ENCODE results near the gene PDE9A. TPM values are rescaled to one million over a fixed set of nuclear protein-coding genes. Genes with fewer than 3 reads are reported as not detected.

The PDE9A gene
- total RNA-seq, 4 donors from 2014 or later: 2.9 to 16.9 (median 7.0) TPM

DNA sequence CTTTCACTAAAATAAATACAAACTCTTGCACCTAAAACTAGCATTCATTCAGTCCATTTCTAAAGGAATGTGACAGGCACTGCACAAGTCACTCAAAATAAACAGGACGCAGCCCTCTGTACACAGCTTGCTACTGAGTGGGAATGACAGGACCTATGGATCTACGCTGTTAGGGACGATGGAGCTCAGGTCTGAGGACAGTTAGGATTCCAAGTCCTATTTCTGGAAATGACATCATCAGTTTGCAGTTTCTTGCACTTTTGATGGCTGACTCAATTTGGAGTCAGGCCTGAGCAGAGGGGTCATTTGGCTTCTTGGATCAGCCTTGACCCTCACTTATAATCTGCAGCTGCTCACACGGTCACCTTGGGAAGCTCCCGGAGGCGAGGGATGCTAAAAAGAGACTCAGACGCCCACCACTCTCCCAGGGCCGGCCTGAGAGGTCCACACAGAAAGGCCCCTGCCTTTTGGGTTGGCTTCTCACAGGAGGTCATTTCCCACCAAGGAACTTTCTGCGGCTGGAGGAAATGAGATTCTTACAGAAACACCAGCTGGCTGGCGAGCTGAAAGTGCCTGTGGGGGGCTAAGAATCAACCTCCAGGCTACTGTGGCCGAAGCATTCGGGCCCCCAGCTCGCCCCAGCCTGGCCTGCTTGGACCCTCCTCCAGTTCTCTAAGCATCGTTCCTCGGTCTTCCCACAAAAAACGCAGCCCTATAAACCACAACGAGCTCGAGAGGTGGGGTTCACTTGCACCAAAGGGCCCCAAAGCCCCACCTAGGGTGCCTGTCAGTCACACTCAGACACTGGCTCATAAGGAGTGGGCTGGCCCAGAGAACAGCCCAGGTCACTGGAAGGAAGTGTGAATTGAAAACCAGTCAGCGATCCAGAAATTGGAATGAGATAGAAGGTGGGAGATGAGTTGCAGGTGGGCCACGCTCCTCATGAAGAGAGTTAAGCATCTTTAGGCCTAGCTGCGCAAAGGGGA is 8.9 kb upstream of the PDE9A start:
- ATAC-seq (ENCODE audit: low FRiP score): no peak
- no peak for DNase-seq (ENCODE audit: low spot score)
- TF ChIP-seq, protein P1, sequence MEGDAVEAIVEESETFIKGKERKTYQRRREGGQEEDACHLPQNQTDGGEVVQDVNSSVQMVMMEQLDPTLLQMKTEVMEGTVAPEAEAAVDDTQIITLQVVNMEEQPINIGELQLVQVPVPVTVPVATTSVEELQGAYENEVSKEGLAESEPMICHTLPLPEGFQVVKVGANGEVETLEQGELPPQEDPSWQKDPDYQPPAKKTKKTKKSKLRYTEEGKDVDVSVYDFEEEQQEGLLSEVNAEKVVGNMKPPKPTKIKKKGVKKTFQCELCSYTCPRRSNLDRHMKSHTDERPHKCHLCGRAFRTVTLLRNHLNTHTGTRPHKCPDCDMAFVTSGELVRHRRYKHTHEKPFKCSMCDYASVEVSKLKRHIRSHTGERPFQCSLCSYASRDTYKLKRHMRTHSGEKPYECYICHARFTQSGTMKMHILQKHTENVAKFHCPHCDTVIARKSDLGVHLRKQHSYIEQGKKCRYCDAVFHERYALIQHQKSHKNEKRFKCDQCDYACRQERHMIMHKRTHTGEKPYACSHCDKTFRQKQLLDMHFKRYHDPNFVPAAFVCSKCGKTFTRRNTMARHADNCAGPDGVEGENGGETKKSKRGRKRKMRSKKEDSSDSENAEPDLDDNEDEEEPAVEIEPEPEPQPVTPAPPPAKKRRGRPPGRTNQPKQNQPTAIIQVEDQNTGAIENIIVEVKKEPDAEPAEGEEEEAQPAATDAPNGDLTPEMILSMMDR (IDR thresholded peaks at IDR 0.05): no peak

DNA sequence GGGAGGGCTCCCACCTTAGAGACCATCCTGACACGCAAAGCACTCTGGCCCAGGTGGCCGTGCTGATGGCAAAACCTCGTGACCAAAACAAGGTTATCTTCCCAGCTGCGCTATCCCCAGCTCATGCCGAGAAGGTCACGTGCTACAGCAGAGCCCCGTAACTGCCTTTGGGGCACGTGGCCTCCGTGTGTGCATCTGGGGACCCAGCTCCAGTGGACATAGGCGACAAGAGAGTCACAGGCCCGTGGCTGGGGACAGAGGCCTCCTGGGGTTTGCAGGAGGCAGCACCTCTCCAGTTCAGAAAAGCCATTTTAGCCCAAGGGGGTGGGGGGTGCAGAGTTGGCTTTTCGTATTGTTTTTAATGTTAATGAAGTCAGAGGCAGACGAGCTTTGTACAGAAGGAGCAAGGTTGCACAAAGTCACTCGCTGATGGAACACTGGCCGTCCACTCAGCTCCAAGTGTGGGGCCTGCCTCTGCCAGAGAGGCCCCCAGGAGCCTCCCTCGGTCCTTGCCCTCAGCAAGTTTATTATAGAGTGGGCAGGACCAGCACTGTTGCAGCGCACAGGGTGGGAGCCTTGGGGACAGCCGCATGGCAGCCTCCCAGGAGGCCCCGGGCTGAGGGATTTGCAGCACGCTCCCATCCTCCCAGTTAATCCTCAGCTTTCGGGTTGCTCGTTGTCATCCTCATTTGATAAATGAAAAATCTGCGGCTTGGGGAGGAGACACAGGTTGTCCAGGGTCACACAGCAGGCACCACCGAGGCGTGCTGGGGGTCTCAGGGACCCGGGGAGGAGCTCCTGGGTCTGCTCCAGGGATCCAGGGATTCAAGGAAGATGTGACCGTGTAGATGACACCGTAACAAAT is 8.0 kb upstream of the PDE9A start:
- ATAC-seq (ENCODE audit: low FRiP score) (no peak), DNase-seq (ENCODE audit: low spot score) (no peak)
- TF ChIP-seq, protein P1 (IDR thresholded peaks at IDR 0.05): no peak

DNA sequence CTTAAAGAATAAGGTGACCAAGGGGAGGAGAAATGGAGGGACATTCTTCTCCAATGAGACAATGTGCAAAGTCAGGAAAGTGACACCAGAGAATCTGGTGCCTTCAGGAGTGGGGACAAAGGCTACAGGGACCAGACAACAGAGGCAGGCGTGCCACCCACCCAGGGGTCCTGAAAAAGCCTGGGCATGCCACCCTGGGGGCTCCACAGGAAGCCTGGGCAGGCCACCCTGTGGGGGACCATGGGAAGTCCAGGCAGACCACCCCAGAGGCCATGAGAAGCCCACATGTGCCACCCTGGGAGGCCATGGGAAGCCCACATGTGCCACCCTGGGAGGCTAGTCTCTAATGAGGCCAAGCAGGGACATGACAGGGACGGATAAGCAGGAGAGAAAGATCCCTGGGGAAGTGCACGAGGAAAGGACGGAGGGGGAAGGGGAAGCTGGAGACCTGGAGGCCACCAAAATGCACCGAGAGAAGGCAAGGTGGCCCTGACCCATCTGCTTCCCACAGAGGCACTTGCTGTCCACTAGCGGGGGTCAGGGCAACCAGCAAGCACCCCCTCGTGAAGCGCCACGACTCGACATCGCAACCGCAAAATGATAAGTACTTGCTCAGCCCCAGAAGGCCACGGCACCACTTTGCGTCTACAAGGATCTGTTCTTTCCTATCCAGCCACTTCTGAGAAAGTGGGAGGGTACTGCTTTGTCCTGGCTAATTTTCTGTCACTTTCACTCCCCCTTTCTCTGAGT is 7.2 kb upstream of the PDE9A start:
- ATAC-seq (ENCODE audit: low FRiP score) (no peak), DNase-seq (ENCODE audit: low spot score) (no peak)
- TF ChIP-seq, protein P1 (IDR thresholded peaks at IDR 0.05): no peak

DNA sequence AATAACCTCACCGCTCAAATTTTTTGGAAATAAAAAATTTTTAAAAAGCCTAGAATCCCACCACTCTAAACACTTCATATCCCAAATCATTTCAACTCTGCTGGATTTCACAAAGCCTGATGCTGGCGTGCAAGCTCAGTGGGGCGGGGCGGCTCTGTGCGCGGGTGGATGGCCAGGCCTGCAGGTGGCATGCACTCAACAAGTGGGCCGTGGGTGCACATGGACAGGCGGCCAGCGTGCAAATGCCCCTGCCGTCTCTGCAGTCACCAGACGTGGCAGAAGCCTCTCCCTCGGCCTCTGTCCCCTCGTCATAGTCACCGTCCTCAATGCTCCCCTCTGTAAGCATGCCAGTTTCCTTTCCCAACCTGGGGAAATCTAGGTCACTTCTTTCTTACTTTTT is 6.6 kb upstream of the PDE9A start:
- DNase-seq (ENCODE audit: low spot score) (no peak), ATAC-seq (ENCODE audit: low FRiP score) (no peak)
- TF ChIP-seq, protein P1 (IDR thresholded peaks at IDR 0.05): no peak

DNA sequence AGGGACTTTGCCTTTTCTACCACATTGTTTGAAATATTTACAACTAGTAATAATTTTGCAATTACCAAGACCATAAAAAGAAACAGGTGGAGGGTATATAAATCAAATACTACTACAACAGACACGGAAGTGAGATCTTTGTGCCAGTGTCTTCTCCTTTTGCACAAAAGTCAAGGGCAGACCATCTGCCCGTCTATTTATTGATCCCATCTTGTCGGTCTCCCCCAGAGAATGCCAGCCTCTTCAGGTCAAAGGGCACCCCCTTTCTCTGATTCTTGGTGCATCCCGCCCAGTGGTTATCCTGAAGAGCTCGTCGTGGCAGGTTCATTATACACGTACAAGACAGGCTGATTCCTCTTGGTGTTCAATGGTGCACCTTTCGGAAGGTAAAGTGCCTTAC is 4.8 kb upstream of the PDE9A start:
- TF ChIP-seq, protein P1 (IDR thresholded peaks at IDR 0.05): no peak
- DNase-seq (ENCODE audit: low spot score) (no peak), ATAC-seq (ENCODE audit: low FRiP score) (no peak)

DNA sequence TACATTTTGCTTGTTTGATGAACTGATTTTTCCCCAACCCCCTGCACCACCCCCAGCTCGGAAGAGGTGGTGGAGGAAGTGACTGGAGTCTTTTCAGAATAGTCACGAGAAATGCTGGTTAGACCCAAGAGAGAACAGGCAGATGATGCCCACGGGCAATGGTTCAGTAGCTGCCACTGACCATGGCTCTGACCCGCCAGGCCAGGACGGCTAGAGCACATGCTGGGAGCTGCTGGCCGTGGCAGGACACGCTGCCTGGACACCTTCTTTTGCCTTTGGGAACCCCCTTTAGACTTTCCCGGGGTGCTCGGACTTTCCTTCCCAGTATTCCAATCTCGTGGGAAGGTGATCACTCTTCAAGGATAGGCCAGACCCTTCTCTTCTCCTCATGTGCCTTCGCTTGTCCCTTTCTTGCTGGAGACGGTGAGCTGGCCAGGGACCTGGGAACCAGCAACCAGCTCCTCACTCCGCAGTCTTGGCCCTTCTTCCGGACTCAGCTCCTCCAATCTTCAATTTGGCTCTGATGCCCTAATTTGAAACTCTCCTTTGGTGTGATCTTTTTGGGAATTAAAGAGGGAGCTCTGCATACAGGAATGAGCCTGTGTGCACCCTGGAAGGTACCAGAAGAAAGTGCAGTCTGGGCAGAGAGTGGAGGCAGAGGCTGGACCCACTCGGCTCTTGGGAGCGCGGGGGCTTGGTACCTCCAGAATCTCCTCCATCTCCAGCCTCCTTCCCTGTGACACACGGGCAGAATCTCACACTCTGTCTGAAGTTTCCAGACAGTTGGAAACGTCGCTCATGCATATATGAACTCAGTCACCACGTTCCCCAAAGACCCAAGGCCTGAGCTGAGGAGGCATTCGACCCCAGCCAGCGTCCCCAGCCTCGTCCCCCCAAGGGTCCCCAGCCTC is 4.0 kb upstream of the PDE9A start:
- ATAC-seq (ENCODE audit: low FRiP score) (no peak), DNase-seq (ENCODE audit: low spot score) (no peak)
- TF ChIP-seq, protein P1 (IDR thresholded peaks at IDR 0.05): no peak
